CD14-positive monocyte (primary cell): ENCODE results near the gene TFF1. TPM values are rescaled to one million over a fixed set of nuclear protein-coding genes. Genes with fewer than 3 reads are reported as not detected.

Experiments
- DNase-seq, 3 donors: peaks; one replicate each; pipeline ENCODE4 v3.0.0-alpha.2; 2011 to 2022
- H2AFZ ChIP-seq: 2 replicates; pipeline ENCODE4 v1.6.0; 2012; ENCODE audit warnings: mild to moderate bottlenecking, low read depth, low read length, inconsistent platforms; ENCODE audit not compliant: insufficient read depth, poor library complexity, severe bottlenecking
- H3K27ac ChIP-seq, 2 donors: 1 replicate in 1 of 2; 2 replicates in 1 of 2; pipeline ENCODE4 v1.5.1; 2012 to 2013; ENCODE audit warnings: low read length in 2 of 2, control low read depth in 1 of 2, inconsistent platforms in 1 of 2, low read depth in 1 of 2, mild to moderate bottlenecking in 1 of 2
- H3K27me3 ChIP-seq, 2 donors: one replicate each; pipeline versions ENCODE4 v1.6.0 to v1.6.1; 2011 to 2013; ENCODE audit warnings: low read length in 2 of 2; ENCODE audit not compliant: control insufficient read depth in 2 of 2, insufficient read depth in 2 of 2
- H3K36me3 ChIP-seq, 2 donors: replicated peaks in 1 of 2; 1 replicate in 1 of 2; 2 replicates in 1 of 2; pipeline versions ENCODE4 v1.5.1 to v1.6.1; 2012 to 2013; ENCODE audit warnings: low read length in 2 of 2, control low read depth in 1 of 2, inconsistent platforms in 1 of 2, mild to moderate bottlenecking in 1 of 2; ENCODE audit not compliant: insufficient read depth in 2 of 2, control insufficient read depth in 1 of 2
- H3K4me1 ChIP-seq, 2 donors: 1 replicate in 1 of 2; 2 replicates in 1 of 2; pipeline versions ENCODE4 v1.5.1 to v1.6.1; 2012 to 2013; ENCODE audit warnings: low read length in 2 of 2, control low read depth in 1 of 2, inconsistent platforms in 1 of 2, mild to moderate bottlenecking in 1 of 2, moderate library complexity in 1 of 2; ENCODE audit not compliant: insufficient read depth in 2 of 2, control insufficient read depth in 1 of 2
- H3K4me2 ChIP-seq: replicated peaks from 2 replicates; pipeline ENCODE3; 2012; ENCODE audit warnings: low read length, moderate library complexity, mild to moderate bottlenecking; ENCODE audit not compliant: poor library complexity, severe bottlenecking; ENCODE audit errors: extremely low read depth
- H3K4me3 ChIP-seq, 3 experiments: fragments of 200-600 bp in 1 of 3; sonication (generic) in 1 of 3; replicated peaks in 1 of 3; 1 replicate in 2 of 3; 2 replicates in 1 of 3; pipeline ENCODE4 v1.5.1; 2011 to 2013; ENCODE audit warnings: low read length in 3 of 3, mild to moderate bottlenecking in 3 of 3, control low read depth in 2 of 3, low read depth in 2 of 3, inconsistent platforms in 1 of 3, moderate library complexity in 1 of 3
- H3K79me2 ChIP-seq: 2 replicates; pipeline ENCODE4 v1.6.0; 2012; ENCODE audit warnings: mild to moderate bottlenecking, control low read depth, inconsistent platforms, low read length, moderate library complexity; ENCODE audit not compliant: insufficient read depth
- H3K9ac ChIP-seq: 2 replicates; pipeline ENCODE4 v1.6.0; 2017; ENCODE audit warnings: low read length, mild to moderate bottlenecking; ENCODE audit not compliant: insufficient read depth, poor library complexity, severe bottlenecking
- H3K9me3 ChIP-seq, 2 donors: replicated peaks in 1 of 2; 1 replicate in 1 of 2; 2 replicates in 1 of 2; pipeline versions ENCODE4 v1.5.1 to v1.6.1; 2012 to 2013; ENCODE audit warnings: low read length in 2 of 2, control low read depth in 1 of 2; ENCODE audit not compliant: control insufficient read depth in 1 of 2, insufficient read depth in 1 of 2
- H4K20me1 ChIP-seq: 2 replicates; pipeline ENCODE4 v1.6.0; 2012; ENCODE audit warnings: mild to moderate bottlenecking, low read length, control low read depth, moderate library complexity; ENCODE audit not compliant: insufficient read depth
- H3K27ac Mint-ChIP-seq, 7 donors: one replicate each; pipeline ENCODE4 v1.8.0; 2020; ENCODE audit warnings: mild to moderate bottlenecking in 7 of 7, mixed read lengths in 7 of 7, moderate library complexity in 6 of 7, inconsistent platforms in 2 of 7
- H3K27me3 Mint-ChIP-seq, 3 donors: one replicate each; pipeline ENCODE4 v1.8.0; 2021 to 2022; ENCODE audit warnings: low read depth in 3 of 3, mild to moderate bottlenecking in 3 of 3, mixed read lengths in 3 of 3, moderate library complexity in 3 of 3, inconsistent platforms in 1 of 3
- H3K36me3 Mint-ChIP-seq, 2 donors: one replicate each; pipeline ENCODE4 v1.8.0; 2020; ENCODE audit warnings: mixed read lengths in 2 of 2, inconsistent platforms in 1 of 2, mild to moderate bottlenecking in 1 of 2
- H3K4me1 Mint-ChIP-seq: one replicate; pipeline ENCODE4 v1.8.0; 2020; ENCODE audit warnings: mild to moderate bottlenecking, mixed read lengths
- H3K4me3 Mint-ChIP-seq, 2 donors: one replicate each; pipeline ENCODE4 v1.8.0; 2020; ENCODE audit warnings: mild to moderate bottlenecking in 2 of 2, mixed read lengths in 2 of 2, moderate library complexity in 1 of 2
- H3K9me3 Mint-ChIP-seq, 7 donors: one replicate each; pipeline ENCODE4 v1.8.0; 2020 to 2022; ENCODE audit warnings: mixed read lengths in 7 of 7, mild to moderate bottlenecking in 6 of 7, moderate library complexity in 6 of 7, inconsistent platforms in 2 of 7
- CTCF ChIP-seq: fragments of 200-600 bp; IDR thresholded peaks from one replicate; pipeline ENCODE4 v1.8.0; 2022; ENCODE audit warnings: antibody characterized with exemption, mild to moderate bottlenecking
- WGBS: methylation state at CpG from one replicate; pipeline ENCODE4 v1.1.5; 2013; ENCODE audit warnings: missing lambda C conversion rate; ENCODE audit not compliant: insufficient coverage; 5-methylcytosine and 5-hydroxymethylcytosine counted together
- intact Hi-C, 2 donors: fragments of 100-400 bp; cut with micrococcal nuclease; formaldehyde crosslinking; loops; one replicate each; pipeline versions ENCODE4 v1.15.0 to v1.15.1; 2023
- polyA plus RNA-seq, 3 donors: library from polyadenylated mRNA; depleted of rRNA in 1 of 3; unstranded in 2 of 3; stranded (reverse) in 1 of 3; fragments of 300-500 nt in 2 of 3; fragments of >200 nt in 1 of 3; fragmentation: Illumina TruSeq in 2 of 3; gene quantifications; 1 replicate in 2 of 3; 2 replicates in 1 of 3; pipeline ENCODE4 v1.2.3, GENCODE V29; 2012 to 2021

TFF1 gene
- polyA plus RNA-seq, 3 donors = not detected

GRCh38 chr21:42385619-42386018 is 19.3 kb upstream of the TFF1 start:
- Histone ChIP-seq H3K36me3 (no peaks in the 10 kb centered on the region), H2AFZ (no peak overlapping the region), H3K27ac (peak overlapping the region; percentile 39 to 51), H3K27me3 (no peaks in the 10 kb centered on the region), H3K79me2 (no peaks in the 10 kb centered on the region), H3K4me1 (peaks cover 20 to 46% of the 10 kb centered on the region in 2 donors), H3K4me2 (no peak overlapping the region), H3K9ac (no peak overlapping the region), H3K9me3 (peaks cover 19 to 29% of the 10 kb centered on the region in 2 donors), H3K4me3 (no peak overlapping the region), H4K20me1 (no peaks in the 10 kb centered on the region)
- peak overlapping the region in 1 of 2 donors; percentile 43 for H3K4me3 Mint-ChIP-seq
- WGBS = 100% methylated on average over 4 of the region's 5 CpGs
- TF ChIP-seq CTCF = no peak
- peak overlapping the region; percentile 42 to 90 (median 79) for H3K27ac Mint-ChIP-seq
- peaks cover 63% of the 10 kb centered on the region for H3K4me1 Mint-ChIP-seq
- H3K36me3 Mint-ChIP-seq = no peaks in the 10 kb centered on the region
- H3K27me3 Mint-ChIP-seq = peaks cover 1 to 7% (median 4%) of the 10 kb centered on the region in 3 donors
- peaks cover 11 to 20% (median 15%) of the 10 kb centered on the region in 7 donors for H3K9me3 Mint-ChIP-seq
- DNase-seq = no peak
- intact Hi-C loops = no loop called here

- Mint-ChIP-seq H3K27ac (peak overlapping the region; percentile 78 to 90 (median 84)), H3K4me1 (peaks cover 63% of the 10 kb centered on the region), H3K27me3 (peaks cover 1 to 9% (median 4%) of the 10 kb centered on the region in 3 donors), H3K4me3 (peak overlapping the region in 1 of 2 donors; percentile 7), H3K36me3 (no peaks in the 10 kb centered on the region), H3K9me3 (peaks cover 11 to 20% (median 15%) of the 10 kb centered on the region in 7 donors)
- peak; percentile 19 to 63 (median 36) for DNase-seq
- Histone ChIP-seq H3K9me3 (peaks cover 19 to 29% of the 10 kb centered on the region in 2 donors), H3K4me2 (no peak overlapping the region), H3K27ac (peak overlapping the region; percentile 39 to 51), H3K27me3 (no peaks in the 10 kb centered on the region), H3K9ac (no peak overlapping the region), H3K79me2 (no peaks in the 10 kb centered on the region), H3K4me3 (no peak overlapping the region), H3K36me3 (no peaks in the 10 kb centered on the region), H4K20me1 (no peaks in the 10 kb centered on the region), H2AFZ (no peak overlapping the region), H3K4me1 (peaks cover 20 to 46% of the 10 kb centered on the region in 2 donors)
- 33% methylated on average over 1 of the region's 2 CpGs for WGBS
- TF ChIP-seq CTCF = no peak
- intact Hi-C loops = loop anchor here in 1 of 2 donors (5.0 kb wide), 1 partner anchor 62 kb away; no protein-coding TSS in a partner anchor
Measured at GRCh38 chr21:42384989-42385388, 18.7 kb upstream of the TFF1 start.
